Omental fat pad (tissue), 4 donors: ENCODE data around the gene CCL23. TPM values are rescaled to one million over a fixed set of nuclear protein-coding genes. Genes with fewer than 3 reads are reported as not detected.

Experiments used
- ATAC-seq: fragments of 150-250 bp; one replicate; pipeline ENCODE4 v1.9.1; 2016; ENCODE audit warnings: mild to moderate bottlenecking, moderate library complexity; ENCODE audit not compliant: low FRiP score
- DNase-seq: peaks from one replicate; pipeline ENCODE4 v3.0.0-alpha.2; 2019; ENCODE audit warnings: low spot score
- CTCF ChIP-seq, 3 donors: fragments of 450-650 bp; IDR thresholded peaks; one replicate each; pipeline ENCODE4 v1.5.1; 2016 to 2017; ENCODE audit warnings: antibody characterized with exemption in 3 of 3, mild to moderate bottlenecking in 3 of 3, moderate library complexity in 2 of 3
- total RNA-seq, 4 donors: library from RNA; depleted of rRNA; stranded (reverse); fragments of >200 nt; gene quantifications; one replicate each; pipeline ENCODE4 v1.1.0, GENCODE V29; 2016

CCL23 gene
- total RNA-seq, 4 donors from 2014 or later: 1.5 to 6.6 (median 4.7) TPM

GRCh38 chr17:36055921-36056520 is 38.2 kb upstream of the CCL23 start:
- DNase-seq (no peak), ATAC-seq (no peak)
- TF ChIP-seq CTCF (IDR thresholded peaks at IDR 0.05): no peak

GRCh38 chr17:36055171-36055570 is 37.4 kb upstream of the CCL23 start:
- ATAC-seq (no peak), DNase-seq (no peak)
- TF ChIP-seq CTCF (IDR thresholded peaks at IDR 0.05): no peak

GRCh38 chr17:36049643-36050042 is 31.9 kb upstream of the CCL23 start:
- TF ChIP-seq CTCF (IDR thresholded peaks at IDR 0.05): no peak
- DNase-seq: no peak
- no peak for ATAC-seq

- TF ChIP-seq CTCF (IDR thresholded peaks at IDR 0.05): no peak
- DNase-seq: no peak
These were observed 30.3 kb upstream of the CCL23 start for GRCh38 chr17:36048066-36048465.

DNA sequence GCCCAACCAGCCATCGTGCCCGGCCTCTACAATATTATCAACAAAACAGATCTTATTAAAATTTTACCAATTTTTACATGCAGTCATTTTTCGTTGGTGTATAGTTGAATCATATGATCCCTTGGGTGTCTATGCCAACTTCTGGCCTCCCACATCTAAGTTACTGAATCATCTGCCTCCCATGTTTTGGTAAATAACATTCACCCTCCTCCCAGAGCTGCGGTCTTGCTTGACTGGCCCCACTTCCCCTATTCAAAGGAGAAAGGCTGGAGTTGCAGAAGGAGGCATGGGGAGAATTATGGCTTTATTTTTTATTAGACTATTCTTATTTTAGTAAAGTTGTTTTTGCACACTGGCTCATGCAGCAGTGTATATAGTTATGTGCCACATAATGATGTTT is 18.5 kb upstream of the CCL23 start:
- no peak for ATAC-seq
- no peak for TF ChIP-seq CTCF (IDR thresholded peaks at IDR 0.05)
- no peak for DNase-seq

More at GRCh38 chr17:36048066-36048465, 30.3 kb upstream of the CCL23 start:
- no peak for ATAC-seq

- TF ChIP-seq CTCF (IDR thresholded peaks at IDR 0.05): no peak
These were observed 16.4 kb upstream of the CCL23 start for GRCh38 chr17:36034127-36034526.

DNA sequence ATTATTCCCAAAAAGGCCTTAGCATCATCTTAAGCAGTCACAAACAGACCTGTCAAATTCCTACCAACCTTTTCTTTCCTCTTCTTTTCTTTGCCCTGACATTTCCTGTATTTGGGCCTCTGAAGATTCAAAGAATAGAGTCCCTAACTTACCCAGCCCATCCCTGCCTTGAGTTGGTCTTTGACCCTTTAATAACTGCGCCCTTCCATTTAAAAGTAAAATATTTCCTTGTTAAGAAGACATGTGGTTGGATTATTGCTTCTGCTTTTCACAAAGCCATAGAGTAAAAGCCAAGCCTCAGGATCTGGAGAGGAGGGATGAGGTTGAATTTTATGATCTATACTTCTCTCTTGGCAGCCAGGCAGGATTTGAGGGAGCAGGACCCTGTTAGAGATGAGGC is 13.2 kb upstream of the CCL23 start:
- DNase-seq (no peak), ATAC-seq (no peak)
- TF ChIP-seq CTCF (IDR thresholded peaks at IDR 0.05): no peak

More at GRCh38 chr17:36034127-36034526, 16.4 kb upstream of the CCL23 start:
- ATAC-seq (no peak), DNase-seq (no peak)
